Stimulated activated CD4-positive, alpha-beta T cell treated with anti-CD3 and anti-CD28 coated beads, Interleukin-4, amount 100 ng/mL, for 4 hours (primary cell): ENCODE results near the gene MAP1B.
"Not testable (repeated sequence)": the region's sequence is repeated elsewhere in the genome, so short reads cannot be mapped to it uniquely, and the experiment has no call there.

Experiments
- DNase-seq, 2 experiments: peaks; one replicate each; pipeline ENCODE4 v3.0.0-alpha.2; 2020

The MAP1B gene

GRCh38 chr5:72166070-72166979, 59.0 kb downstream of the MAP1B start:
- DNase-seq, result no peak

DNA sequence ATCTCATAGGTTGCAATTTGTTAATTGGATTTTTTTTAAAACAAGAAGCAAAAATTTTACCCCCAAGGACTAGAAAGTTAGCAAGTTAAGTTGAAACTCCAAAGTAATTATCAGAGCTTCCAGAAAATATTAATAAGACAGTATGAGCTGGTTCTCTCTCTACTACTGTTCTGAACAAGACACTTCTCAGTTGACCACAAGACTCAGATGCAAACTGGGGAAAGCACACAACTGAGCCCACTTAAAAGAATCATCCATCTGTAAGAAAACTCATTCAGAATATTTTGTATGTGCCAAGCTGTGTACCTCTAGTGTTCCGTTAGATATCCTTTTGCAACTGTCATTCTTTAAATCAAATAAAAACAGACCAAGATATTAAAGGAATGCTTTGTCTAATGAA, 60.0 kb downstream of the MAP1B start:
- DNase-seq, result no peak

DNA sequence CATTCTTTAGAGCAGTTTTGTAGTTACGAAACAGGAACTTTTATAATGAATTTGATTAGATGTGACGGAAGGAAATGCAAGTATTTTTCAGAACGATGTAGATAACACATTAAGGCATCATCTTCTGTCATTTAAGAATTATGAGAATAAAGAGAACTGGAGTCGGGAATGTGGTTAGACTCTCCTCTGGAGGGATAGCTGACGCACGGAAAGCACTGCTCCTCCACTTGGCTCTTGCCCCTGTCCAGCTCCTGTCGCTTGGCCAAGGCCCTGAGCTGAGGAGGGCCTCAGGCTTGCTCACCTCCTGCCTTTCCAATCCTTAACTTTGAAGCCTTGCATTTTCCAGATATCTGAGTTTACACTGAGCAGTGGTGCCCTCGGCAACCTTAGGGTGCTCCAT, 60.5 kb downstream of the MAP1B start:
- DNase-seq, result no peak

GRCh38 chr5:72170101-72170500, 62.8 kb downstream of the MAP1B start:
- DNase-seq, result no peak

DNA sequence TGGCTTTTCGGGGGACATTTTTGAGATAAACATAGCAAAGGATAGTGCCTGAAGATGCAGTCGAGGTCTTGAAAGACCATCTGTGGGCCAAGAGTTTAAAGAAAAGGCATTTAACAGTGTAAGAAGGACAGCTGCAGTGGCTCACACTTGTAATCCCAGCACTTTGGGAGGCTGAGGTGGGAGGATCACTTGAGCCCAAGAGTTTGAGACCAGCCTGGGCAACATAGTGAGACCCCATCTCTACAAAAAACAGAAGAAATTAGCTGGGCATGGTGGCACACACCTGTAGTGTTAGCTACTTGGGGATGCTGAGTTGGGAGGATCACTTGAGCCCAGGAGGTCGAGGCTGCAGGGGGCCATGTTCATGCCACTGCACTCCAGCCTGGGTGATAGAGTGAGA, 63.9 kb downstream of the MAP1B start:
- not testable (repeated sequence) for DNase-seq

- no peak for DNase-seq
Measured at GRCh38 chr5:72171667-72172066, 64.4 kb downstream of the MAP1B start.

GRCh38 chr5:72172786-72173185, 65.5 kb downstream of the MAP1B start:
- DNase-seq, result no peak

DNA sequence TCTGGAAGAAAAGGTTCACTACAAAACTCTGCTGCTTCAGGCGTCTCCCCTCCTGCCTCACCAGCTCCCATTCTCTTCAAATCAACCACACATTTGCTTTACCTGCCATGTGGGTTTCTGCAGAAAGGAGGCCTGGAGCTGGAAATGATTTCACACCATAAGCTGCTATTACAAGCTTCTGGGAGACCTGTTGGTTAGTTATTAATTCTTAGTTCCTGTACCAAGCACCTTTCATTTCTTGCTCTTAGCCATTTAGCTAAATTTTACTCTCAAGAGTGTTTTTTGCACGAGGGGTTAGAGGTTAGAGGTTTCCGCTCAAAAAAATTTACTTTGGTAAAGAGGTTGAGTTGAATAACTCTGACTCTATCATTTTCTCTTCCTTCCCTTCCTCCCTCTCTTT, 70.3 kb downstream of the MAP1B start:
- no peak for DNase-seq

DNA sequence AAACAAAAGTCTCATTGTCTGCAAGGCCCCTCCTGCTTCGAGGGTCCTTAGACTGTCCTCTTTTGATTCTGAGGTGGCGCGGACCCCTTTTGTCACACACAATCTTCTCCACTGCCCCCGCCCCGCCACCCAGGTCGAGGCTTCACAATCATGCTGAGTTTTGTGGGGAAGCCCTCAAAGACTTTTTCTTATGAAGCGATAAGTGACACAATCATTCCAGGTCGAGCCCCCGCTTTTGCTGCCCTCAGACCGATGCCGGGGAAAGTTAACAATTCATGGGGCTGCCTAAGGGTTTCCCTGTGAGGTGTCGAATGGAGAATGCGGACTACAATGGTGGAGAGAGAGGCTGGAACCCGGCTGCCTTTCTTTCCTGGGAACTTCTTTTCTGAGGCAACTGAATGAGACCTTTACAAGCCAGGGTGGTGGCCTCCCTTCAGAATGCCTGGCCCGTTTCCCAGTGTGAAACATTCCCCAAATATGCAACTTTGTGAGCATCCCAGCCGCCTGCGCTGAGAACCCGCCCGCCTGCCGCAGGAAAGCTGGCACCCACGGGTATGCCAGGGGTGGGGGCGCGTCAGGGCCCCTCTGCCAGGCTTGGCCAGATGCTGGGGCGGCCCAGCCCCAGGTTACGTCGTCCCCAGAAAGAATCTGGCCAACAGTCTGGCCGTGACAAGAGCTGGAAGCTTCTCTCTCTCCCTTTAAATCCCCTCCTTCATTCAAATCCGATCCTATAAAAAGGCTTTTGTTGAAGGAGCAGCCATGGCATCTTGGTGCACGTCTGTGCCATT, 71.9 kb downstream of the MAP1B start:
- DNase-seq, result no peak

DNA sequence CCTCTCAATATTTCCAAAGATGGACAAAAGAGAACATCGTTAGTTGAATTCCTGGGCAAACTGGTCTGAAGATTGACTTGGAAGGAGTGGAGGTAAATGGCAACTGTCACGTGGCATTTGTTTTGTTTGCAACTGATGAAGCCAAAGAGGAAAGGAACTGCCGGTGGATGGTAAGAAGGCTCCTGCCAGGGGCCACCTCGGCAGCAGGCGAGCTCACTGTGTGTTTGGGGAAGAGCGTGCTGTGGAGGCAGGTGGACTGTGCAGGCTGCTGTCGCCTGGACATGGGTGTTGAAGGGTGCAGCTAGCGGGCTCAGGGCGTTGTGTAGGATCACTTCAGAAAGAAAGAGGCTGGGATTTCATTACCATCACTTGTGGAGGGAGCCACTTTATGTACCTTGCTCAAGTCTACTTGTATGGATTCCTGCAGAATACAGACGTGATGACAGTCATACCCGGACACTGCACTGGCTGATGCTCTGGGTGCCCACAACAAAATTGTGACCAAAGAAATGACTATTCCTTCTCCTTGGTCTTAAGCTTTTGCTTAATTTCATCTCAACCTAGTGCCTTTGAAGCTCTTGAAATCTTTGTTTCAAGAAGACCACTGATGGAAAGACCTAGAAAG, 72.7 kb downstream of the MAP1B start:
- DNase-seq, result no peak

GRCh38 chr5:72180925-72181324, 73.7 kb downstream of the MAP1B start:
- DNase-seq, result no peak

- DNase-seq, result no peak
Measured at GRCh38 chr5:72182686-72183085, 75.4 kb downstream of the MAP1B start.

DNA sequence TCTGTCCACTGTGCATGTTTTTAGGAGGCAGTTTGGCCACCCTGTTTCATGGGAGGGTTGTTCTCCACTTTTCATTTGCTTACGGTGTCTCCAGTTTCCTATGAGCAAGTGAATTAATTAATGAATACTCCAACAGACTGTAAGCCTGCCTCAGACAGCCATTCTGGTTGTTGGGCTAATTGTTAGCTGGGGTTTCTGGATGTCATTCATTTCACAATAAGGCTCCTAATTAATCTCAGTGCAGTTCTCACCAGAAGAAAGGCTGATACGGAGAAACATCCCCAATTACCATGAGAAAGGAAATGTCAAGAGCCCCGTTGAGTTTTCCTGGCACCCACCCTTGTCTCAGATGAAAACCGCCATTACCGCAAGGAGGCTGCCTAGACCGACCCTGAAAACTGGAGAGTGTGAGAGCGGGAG, 75.8 kb downstream of the MAP1B start:
- no peak for DNase-seq

DNA sequence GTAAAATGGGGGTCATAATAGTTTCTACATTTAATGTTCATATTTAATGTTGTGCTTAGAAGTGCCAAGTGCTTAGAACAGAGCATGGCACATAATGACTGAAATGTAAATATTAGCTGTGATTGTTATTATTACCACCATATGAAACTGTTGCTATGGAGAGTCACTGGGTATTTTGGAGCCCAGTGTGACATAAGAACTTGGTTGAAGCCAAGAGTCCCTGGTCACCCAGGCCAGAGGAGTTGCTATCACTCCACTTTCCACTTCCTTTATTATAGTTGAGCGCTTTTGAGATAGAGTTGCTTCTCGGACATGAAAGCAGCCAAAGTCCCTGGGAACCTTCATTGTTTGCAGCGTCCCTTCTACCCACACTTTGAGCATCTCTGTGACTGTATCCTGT, 77.1 kb downstream of the MAP1B start:
- DNase-seq, result no peak

DNA sequence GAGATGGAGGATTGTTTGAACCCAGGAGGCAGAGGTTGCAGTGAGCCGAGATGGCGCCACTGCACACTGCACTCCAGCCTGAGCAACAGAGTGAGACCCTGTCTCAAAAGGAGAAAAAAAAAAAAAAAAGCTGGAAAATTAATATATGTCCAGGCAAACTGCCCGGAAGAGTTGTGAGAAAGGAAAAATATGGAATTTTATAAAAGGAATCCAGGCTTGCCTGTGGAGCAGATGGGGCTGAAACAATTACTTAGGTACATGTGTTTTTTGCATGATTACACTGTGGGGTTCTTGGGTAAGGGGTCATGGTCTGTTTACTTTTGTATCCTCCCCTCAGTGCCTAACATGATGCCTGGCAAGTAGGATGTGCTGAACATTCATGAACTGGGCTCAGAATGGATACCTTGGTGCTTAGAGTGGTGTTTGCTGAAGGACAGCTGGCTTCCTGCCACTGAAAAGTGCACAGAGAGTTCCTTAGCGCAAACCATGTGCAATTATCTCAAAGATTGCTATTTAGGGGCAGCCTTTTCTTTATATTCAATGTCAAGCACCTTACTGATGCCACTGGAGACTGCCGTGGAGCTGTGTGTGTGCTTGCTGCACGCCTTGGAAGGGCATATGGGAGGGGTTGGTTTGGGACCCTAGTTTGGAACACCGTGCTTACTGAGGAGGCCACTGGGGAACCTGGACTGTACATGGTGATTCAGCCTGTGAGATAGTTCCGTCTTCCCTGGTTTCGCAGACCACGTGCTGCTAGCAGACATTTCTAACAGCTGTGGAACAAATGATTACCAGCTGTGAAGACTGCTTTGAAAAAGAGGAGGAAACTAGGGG, 78.4 kb downstream of the MAP1B start:
- DNase-seq, result no peak

GRCh38 chr5:72187388-72188075, 80.3 kb downstream of the MAP1B start:
- no peak for DNase-seq

- DNase-seq, result no peak
Measured at GRCh38 chr5:72188166-72188565, 80.9 kb downstream of the MAP1B start.

DNA sequence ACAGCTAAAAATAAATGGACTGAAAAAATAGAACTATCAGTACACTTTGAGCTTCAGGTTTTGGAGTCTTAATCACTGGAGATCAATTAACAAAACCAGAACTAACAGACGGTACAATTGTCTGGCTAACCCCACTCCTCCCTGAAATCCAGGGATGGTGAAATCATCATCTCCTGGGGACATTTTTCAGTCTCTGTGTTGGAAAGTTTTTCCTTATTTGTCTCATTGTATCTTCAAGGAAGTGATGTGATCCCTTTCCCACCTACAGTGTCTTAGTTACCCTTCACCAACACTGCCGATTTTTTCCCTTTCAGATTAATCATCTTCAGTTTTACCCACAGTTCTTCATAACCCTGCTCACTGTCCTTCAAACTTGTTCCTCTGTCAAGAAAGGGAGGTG, 81.9 kb downstream of the MAP1B start:
- DNase-seq, result no peak

DNA sequence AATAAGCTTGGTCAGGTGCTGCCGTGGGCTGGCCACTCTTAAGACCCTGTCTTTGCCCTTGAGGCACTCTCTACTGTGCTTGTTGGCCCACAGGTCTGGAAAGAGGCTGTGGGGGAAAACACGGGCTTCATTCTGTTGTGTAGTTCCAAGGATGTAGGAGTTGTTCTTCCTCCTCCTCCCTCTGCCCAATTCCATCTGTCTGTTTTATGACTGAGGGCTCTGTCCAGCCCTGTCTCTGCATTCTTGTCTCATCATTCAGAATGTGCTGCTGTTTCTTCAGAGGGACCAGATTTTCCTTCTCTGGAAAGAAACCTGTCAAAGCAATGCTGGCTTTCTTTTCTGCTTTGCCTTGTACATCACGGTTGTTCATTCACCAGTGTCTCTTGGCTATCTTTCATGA, 84.1 kb downstream of the MAP1B start:
- DNase-seq, result no peak

DNA sequence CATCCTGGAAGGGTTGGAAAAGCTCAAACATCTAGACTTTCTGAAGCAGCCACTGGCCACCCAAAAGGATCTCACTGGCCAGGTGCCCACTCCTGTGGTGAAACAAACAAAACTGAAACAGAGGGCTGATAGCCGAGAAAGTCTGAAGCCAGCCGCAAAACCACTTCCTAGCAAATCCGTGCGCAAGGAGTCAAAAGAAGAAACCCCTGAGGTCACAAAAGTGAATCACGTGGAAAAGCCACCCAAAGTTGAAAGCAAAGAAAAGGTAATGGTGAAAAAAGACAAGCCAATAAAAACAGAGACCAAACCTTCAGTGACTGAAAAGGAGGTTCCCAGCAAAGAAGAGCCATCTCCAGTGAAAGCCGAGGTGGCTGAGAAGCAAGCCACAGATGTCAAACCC, 87.6 kb downstream of the MAP1B start:
- DNase-seq, result no peak

DNA sequence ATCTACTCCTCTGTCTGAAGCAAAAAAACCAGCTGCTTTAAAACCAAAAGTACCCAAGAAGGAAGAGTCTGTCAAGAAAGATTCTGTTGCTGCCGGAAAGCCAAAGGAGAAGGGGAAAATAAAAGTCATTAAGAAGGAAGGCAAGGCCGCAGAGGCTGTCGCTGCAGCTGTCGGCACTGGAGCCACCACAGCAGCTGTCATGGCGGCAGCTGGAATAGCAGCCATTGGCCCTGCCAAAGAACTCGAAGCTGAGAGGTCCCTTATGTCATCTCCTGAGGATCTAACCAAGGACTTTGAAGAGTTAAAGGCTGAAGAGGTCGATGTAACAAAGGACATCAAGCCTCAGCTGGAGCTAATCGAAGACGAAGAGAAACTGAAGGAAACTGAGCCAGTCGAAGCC, 88.3 kb downstream of the MAP1B start:
- no peak for DNase-seq

GRCh38 chr5:72197393-72197792, 90.1 kb downstream of the MAP1B start:
- no peak for DNase-seq
